ENCODE measurements around the gene LIN37.
"Not testable (repeated sequence)": the region's sequence is repeated elsewhere in the genome, so short reads cannot be mapped to it uniquely, and the experiment has no call there.

The LIN37 gene

DNA sequence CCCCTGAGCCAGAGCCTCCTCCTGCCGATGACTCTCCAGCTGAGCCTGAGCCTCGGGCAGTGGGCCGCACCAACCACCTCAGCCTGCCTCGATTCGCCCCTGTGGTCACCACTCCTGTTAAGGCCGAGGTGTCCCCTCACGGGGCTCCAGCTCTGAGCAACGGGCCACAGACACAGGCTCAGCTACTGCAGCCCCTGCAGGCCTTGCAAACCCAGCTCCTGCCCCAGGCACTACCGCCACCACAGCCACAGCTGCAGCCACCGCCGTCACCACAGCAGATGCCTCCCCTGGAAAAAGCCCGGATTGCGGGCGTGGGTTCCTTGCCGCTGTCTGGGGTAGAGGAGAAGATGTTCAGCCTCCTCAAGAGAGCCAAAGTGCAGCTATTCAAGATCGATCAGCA lies 27.0 kb upstream of the LIN37 start:
- Histone ChIP-seq H3K4me1 (peaks cover 0 to 26% (median 16%) of the 10 kb centered on the region in 4 donors), H3K36me3 (peaks cover 52 to 71% (median 61%) of the 10 kb centered on the region in 3 donors), H3K4me3 (no peak overlapping the region), H3K27me3 (no peaks in the 10 kb centered on the region), H3K27ac (no peak overlapping the region), H3K9me3 (no peaks in the 10 kb centered on the region)
- TF ChIP-seq, protein P1, sequence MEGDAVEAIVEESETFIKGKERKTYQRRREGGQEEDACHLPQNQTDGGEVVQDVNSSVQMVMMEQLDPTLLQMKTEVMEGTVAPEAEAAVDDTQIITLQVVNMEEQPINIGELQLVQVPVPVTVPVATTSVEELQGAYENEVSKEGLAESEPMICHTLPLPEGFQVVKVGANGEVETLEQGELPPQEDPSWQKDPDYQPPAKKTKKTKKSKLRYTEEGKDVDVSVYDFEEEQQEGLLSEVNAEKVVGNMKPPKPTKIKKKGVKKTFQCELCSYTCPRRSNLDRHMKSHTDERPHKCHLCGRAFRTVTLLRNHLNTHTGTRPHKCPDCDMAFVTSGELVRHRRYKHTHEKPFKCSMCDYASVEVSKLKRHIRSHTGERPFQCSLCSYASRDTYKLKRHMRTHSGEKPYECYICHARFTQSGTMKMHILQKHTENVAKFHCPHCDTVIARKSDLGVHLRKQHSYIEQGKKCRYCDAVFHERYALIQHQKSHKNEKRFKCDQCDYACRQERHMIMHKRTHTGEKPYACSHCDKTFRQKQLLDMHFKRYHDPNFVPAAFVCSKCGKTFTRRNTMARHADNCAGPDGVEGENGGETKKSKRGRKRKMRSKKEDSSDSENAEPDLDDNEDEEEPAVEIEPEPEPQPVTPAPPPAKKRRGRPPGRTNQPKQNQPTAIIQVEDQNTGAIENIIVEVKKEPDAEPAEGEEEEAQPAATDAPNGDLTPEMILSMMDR (IDR thresholded peaks at IDR 0.05), result no peak
- intact Hi-C loops (cut with DNase I; ENCODE audit: low total_unique reads), result no loop called here
- DNase-seq, result no peak

DNA sequence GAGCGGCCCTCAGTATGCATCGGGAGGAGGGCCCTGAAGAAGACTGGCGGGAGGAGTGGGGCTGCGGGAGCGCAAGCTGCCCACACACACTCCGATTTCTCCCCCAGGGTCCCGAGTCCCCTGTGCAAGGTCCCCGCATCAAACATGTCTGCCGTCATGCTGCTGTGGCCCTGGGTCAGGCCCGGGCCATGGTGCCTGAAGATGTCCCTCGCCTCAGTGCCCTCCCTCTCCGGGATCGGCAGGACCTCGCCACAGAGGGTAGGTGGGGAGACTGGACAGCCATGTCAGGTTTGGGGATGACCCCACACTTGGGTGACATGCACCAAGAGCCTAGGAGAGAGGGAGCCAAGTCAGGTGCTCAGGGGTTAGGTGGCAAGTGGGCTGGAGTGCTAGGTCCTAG lies 25.9 kb upstream of the LIN37 start:
- TF ChIP-seq, protein P1 (IDR thresholded peaks at IDR 0.05), result no peak
- no peaks in the 10 kb centered on the region for H3K27me3 ChIP-seq
- peaks cover 0 to 25% (median 15%) of the 10 kb centered on the region in 4 donors for H3K4me1 ChIP-seq
- intact Hi-C loops (cut with DNase I; ENCODE audit: low total_unique reads), result no loop called here
- no peak for DNase-seq
- peaks cover 63 to 82% (median 72%) of the 10 kb centered on the region in 3 donors for H3K36me3 ChIP-seq
- H3K4me3 ChIP-seq, result no peak overlapping the region
- no peaks in the 10 kb centered on the region for H3K9me3 ChIP-seq
- H3K27ac ChIP-seq, result no peak overlapping the region

DNA sequence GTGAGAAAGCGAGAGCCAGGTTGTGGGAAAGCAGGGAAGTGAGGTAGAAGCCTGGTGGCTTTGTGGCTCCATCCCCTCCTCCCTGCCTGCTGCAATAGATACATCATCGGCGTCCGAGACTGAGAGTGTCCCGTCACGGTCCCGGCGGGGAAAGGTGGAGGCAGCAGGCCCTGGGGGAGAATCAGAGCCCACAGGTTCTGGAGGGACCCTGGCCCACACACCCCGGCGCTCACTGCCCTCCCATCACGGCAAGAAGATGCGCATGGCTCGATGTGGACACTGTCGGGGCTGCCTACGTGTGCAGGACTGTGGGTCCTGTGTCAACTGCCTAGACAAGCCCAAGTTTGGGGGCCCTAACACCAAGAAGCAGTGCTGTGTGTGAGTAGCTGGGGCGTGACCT lies 25.5 kb upstream of the LIN37 start:
- intact Hi-C loops (cut with DNase I; ENCODE audit: low total_unique reads), result no loop called here
- TF ChIP-seq, protein P1 (IDR thresholded peaks at IDR 0.05), result no peak
- H3K27ac ChIP-seq, result no peak overlapping the region
- no peaks in the 10 kb centered on the region for H3K27me3 ChIP-seq
- no peak overlapping the region for H3K4me3 ChIP-seq
- H3K9me3 ChIP-seq, result no peaks in the 10 kb centered on the region
- H3K4me1 ChIP-seq, result peaks cover 0 to 25% (median 15%) of the 10 kb centered on the region in 4 donors
- H3K36me3 ChIP-seq, result peaks cover 68 to 86% (median 76%) of the 10 kb centered on the region in 3 donors
- DNase-seq, result no peak

DNA sequence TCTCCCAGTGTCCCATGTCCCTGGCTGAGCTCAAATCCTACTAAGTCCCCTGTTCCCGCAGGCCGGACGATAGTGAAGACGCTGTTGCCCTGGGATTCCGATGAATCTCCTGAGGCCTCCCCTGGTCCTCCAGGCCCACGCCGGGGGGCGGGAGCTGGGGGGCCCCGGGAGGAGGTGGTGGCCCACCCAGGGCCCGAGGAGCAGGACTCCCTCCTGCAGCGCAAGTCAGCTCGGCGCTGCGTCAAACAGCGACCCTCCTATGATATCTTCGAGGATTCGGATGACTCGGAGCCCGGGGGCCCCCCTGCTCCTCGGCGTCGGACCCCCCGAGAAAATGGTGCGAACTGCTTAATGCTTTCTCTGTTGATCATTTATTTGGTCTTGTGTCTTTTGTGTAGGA lies 24.7 kb upstream of the LIN37 start:
- Histone ChIP-seq H3K4me1 (peaks cover 0 to 23% (median 13%) of the 10 kb centered on the region in 4 donors), H3K36me3 (peaks cover 75 to 94% (median 84%) of the 10 kb centered on the region in 3 donors), H3K4me3 (no peak overlapping the region), H3K27ac (no peak overlapping the region), H3K27me3 (no peaks in the 10 kb centered on the region), H3K9me3 (no peaks in the 10 kb centered on the region)
- intact Hi-C loops (cut with DNase I; ENCODE audit: low total_unique reads), result no loop called here
- TF ChIP-seq, protein P1 (IDR thresholded peaks at IDR 0.05), result no peak
- DNase-seq, result no peak

DNA sequence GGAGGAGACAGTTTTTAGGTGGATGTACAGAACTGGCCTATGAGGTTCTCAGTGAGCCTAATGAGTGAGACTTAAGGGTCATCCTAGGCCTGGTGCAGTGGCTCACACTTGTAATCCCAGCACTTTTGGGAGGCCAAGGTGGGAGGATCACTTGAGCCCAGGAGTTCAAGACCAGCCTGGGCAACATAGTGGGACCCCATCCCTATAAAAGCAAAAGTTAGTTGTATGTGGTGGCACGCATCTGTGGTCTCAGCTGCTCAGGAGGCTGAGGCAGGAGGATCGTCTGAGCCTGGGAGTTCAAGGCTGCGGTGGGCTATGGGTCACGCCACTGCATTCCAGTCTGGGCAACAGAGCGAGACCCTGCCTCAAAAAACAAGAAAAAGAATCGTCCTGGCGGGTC lies 24.2 kb upstream of the LIN37 start:
- intact Hi-C loops (cut with DNase I; ENCODE audit: low total_unique reads); H3K4me3 ChIP-seq: not testable (repeated sequence)

DNA sequence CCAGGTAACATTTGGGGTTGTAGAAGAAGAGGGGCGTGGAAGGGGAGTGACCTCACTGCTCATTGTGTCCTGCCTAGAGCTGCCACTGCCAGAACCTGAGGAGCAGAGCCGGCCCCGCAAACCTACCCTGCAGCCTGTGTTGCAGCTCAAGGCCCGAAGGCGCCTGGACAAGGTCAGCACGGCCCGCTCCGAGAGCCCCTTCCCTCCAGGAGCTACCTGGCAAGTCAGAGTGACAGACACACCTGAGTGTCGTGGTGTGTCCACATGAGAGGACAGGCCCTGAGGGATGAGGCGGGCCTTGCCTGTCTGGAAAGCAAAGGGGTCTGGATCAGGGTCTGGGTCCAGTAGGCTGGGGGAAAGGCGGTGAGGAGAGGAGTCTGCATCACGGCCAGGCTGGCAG lies 23.8 kb upstream of the LIN37 start:
- intact Hi-C loops (cut with DNase I; ENCODE audit: low total_unique reads), result no loop called here

More for the DNA sequence above, 24.2 kb upstream of the LIN37 start:
- H3K36me3 ChIP-seq, result peaks cover 80 to 98% (median 89%) of the 10 kb centered on the region in 3 donors
- not testable (repeated sequence) for H3K27me3 ChIP-seq, DNase-seq, H3K9me3 ChIP-seq, H3K27ac ChIP-seq
- H3K4me1 ChIP-seq, result peaks cover 0 to 19% (median 9%) of the 10 kb centered on the region in 4 donors

More for the DNA sequence above, 23.8 kb upstream of the LIN37 start:
- Histone ChIP-seq H3K9me3 (no peaks in the 10 kb centered on the region), H3K4me3 (no peak overlapping the region), H3K27me3 (no peaks in the 10 kb centered on the region), H3K36me3 (peaks cover 84 to 100% (median 93%) of the 10 kb centered on the region in 3 donors), H3K27ac (no peak overlapping the region), H3K4me1 (peaks cover 0 to 14% (median 4%) of the 10 kb centered on the region in 4 donors)
- TF ChIP-seq, protein P1 (IDR thresholded peaks at IDR 0.05), result no peak
- no peak for DNase-seq
